Measurements from ENCODE around the gene ARHGAP27. TPM values are rescaled to one million over a fixed set of nuclear protein-coding genes. Genes with fewer than 3 reads are reported as not detected.
A peak's percentile ranks its signal among the peaks of the same experiment; 100 is the strongest.

Gene ARHGAP27
- total and polyA plus RNA-seq, 2 of the 13 experiments (the other 11 are each of a cell fraction or from before 2014, with no cell fraction given): 15.5 to 18.9 TPM

DNA sequence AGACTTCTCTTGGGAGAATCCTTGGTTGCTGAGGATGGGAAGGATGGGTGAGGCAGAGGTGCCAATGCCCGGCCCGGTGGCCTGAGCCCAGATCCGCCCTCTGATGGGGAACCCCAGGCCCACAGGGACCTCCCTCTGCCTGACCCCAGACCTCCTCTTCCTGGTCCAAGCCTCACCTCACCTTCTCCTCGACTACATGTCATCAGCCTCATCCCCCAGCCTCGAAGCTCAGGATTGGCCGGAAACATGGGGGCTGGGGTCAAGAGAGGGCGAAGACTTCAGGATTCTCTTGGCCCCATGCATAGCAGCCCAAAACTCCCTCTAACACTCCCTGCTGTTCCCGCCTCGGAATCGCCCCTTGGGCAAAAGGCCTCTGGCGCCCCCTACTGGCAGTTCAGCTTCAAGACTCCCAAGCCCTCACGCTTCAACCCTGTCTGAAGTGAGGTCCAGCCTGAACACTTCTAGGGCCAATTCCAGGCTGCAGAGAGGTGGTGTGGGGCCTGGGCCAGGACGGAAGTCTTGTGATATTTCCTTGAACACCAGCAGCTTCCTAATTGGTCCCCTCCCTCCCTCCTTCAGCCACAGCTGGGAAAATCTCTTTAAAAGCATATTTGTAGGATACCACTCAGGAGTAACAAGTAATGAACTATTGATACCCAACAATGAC, 47.2 kb downstream of the ARHGAP27 start (continued):
- TF ChIP-seq HMGXB4 (CRISPR knock-in tag; IDR thresholded peaks at IDR 0.05; ENCODE audit: borderline replicate concordance in 1 of 2, low read depth in 1 of 2) (peak; percentile 65 to 73; a peak in 3 of 4 replicates), ZNF276 (CRISPR knock-in tag; IDR thresholded peaks at IDR 0.05; ENCODE audit: low read depth) (0 out of 2 replicates have a peak, but pooled peaks have one; percentile 39), ZNF431 (CRISPR knock-in tag; IDR thresholded peaks at IDR 0.05; ENCODE audit: borderline replicate concordance, low read depth) (no peak), MZF1 (CRISPR knock-in tag; IDR thresholded peaks at IDR 0.05; ENCODE audit: borderline replicate concordance) (0 out of 2 replicates have a peak, but pooled peaks have one; percentile 73), CTCF (CRISPR knock-in tag; IDR thresholded peaks at IDR 0.05) (peak; percentile 99), ZBTB2 (CRISPR knock-in tag; IDR thresholded peaks at IDR 0.05; ENCODE audit: low read depth) (no peak), SP4 (CRISPR knock-in tag; IDR thresholded peaks at IDR 0.05) (peak; percentile 71; the same call in 1 of the 2 replicates), ZNF574 (CRISPR knock-in tag; IDR thresholded peaks at IDR 0.05) (no peak), ZNF34 (CRISPR knock-in tag; IDR thresholded peaks at IDR 0.05; ENCODE audit: borderline replicate concordance) (peak; percentile 48; the same call in 1 of the 2 replicates), ZFP36 (IDR thresholded peaks at IDR 0.05; ENCODE audit: borderline replicate concordance, low read depth, low read length, partially characterized antibody) (peak; percentile 16), NFKBIZ (CRISPR knock-in tag; IDR thresholded peaks at IDR 0.05) (0 out of 2 replicates have a peak, but pooled peaks have one; percentile 40), ZNF556 (CRISPR knock-in tag; IDR thresholded peaks at IDR 0.05; ENCODE audit: borderline replicate concordance) (0 out of 2 replicates have a peak, but pooled peaks have one; percentile 56)
- TF ChIP-seq, protein P1, sequence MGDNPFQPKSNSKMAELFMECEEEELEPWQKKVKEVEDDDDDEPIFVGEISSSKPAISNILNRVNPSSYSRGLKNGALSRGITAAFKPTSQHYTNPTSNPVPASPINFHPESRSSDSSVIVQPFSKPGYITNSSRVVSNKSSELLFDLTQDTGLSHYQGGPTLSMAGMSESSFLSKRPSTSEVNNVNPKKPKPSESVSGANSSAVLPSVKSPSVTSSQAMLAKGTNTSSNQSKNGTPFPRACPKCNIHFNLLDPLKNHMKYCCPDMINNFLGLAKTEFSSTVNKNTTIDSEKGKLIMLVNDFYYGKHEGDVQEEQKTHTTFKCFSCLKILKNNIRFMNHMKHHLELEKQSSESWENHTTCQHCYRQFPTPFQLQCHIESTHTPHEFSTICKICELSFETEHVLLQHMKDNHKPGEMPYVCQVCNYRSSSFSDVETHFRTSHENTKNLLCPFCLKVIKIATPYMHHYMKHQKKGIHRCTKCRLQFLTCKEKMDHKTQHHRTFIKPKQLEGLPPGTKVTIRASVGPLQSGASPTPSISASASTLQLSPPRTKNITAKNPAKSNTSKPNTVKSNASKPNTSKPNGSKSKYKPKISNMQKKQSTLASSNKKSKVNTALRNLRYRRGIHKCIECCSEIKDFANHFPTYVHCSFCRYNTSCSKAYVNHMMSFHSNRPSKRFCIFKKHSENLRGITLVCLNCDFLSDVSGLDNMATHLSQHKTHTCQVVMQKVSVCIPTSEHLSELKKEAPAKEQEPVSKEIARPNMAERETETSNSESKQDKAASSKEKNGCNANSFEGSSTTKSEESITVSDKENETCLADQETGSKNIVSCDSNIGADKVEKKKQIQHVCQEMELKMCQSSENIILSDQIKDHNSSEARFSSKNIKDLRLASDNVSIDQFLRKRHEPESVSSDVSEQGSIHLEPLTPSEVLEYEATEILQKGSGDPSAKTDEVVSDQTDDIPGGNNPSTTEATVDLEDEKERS (CRISPR knock-in tag; IDR thresholded peaks at IDR 0.05): 0 out of 2 replicates have a peak, but pooled peaks have one; percentile 53

Measured in HepG2 (cell line).